Measurements from ENCODE around the gene PCNX1. TPM values are rescaled to one million over a fixed set of nuclear protein-coding genes. Genes with fewer than 3 reads are reported as not detected.
"Not testable (repeated sequence)": the region's sequence is repeated elsewhere in the genome, so short reads cannot be mapped to it uniquely, and the experiment has no call there.

The PCNX1 gene
- total RNA-seq, 2 donors from 2014 or later = 67.4 to 107 TPM

GRCh38 chr14:70926235-70926830, 19.1 kb downstream of the PCNX1 start:
- ATAC-seq (no peak), DNase-seq (ENCODE audit: low spot score in 2 of 2) (no peak)
- no peaks in the 10 kb centered on the region for H3K9me3 Mint-ChIP-seq
- H3K36me3 Mint-ChIP-seq = no peaks in the 10 kb centered on the region
- H3K27ac Mint-ChIP-seq = no peak overlapping the region

- Mint-ChIP-seq H3K27ac (peak overlapping the region in 1 of 2 donors; percentile 26), H3K36me3 (peaks cover 0 to 7% of the 10 kb centered on the region in 2 donors), H3K9me3 (no peaks in the 10 kb centered on the region)
- no peak for DNase-seq (ENCODE audit: low spot score in 2 of 2)
- no peak for ATAC-seq
Measured at GRCh38 chr14:70931008-70931407, 23.7 kb downstream of the PCNX1 start.

- H3K27ac Mint-ChIP-seq = peak overlapping the region; percentile 75 to 92
- no peak for DNase-seq (ENCODE audit: low spot score in 2 of 2)
- peaks cover 12 to 31% of the 10 kb centered on the region in 2 donors for H3K36me3 Mint-ChIP-seq
- ATAC-seq = no peak
- H3K9me3 Mint-ChIP-seq = peaks cover 4 to 6% of the 10 kb centered on the region in 2 donors
Measured at GRCh38 chr14:70934084-70934483, 26.8 kb downstream of the PCNX1 start.

GRCh38 chr14:70934502-70935134, 27.4 kb downstream of the PCNX1 start:
- ATAC-seq (peak; percentile 84 to 91), DNase-seq (ENCODE audit: low spot score in 2 of 2) (no peak)
- Mint-ChIP-seq H3K27ac (peak overlapping the region; percentile 75 to 92), H3K9me3 (peaks cover 8 to 11% of the 10 kb centered on the region in 2 donors), H3K36me3 (peaks cover 17 to 36% of the 10 kb centered on the region in 2 donors)

GRCh38 chr14:70935135-70935534, 27.9 kb downstream of the PCNX1 start:
- peaks cover 8 to 11% of the 10 kb centered on the region in 2 donors for H3K9me3 Mint-ChIP-seq
- peak in 1 of 2 donors; percentile 29 for ATAC-seq

GRCh38 chr14:70939693-70940092, 32.4 kb downstream of the PCNX1 start:
- peaks cover 27 to 32% of the 10 kb centered on the region in 2 donors for H3K9me3 Mint-ChIP-seq

More at GRCh38 chr14:70935135-70935534, 27.9 kb downstream of the PCNX1 start:
- Mint-ChIP-seq H3K36me3 (peaks cover 23 to 42% of the 10 kb centered on the region in 2 donors), H3K27ac (peak overlapping the region; percentile 75 to 92)
- no peak for DNase-seq (ENCODE audit: low spot score in 2 of 2)

GRCh38 chr14:70941637-70942341, 34.5 kb downstream of the PCNX1 start:
- not testable (repeated sequence) for ATAC-seq
- Mint-ChIP-seq H3K36me3 (peaks cover 57 to 93% of the 10 kb centered on the region in 2 donors), H3K27ac (peak overlapping the region in 1 of 2 donors; percentile 88), H3K9me3 (peaks cover 31 to 36% of the 10 kb centered on the region in 2 donors)
- DNase-seq (ENCODE audit: low spot score in 2 of 2) = peak in 1 of 2 donors; percentile 40

More at GRCh38 chr14:70939693-70940092, 32.4 kb downstream of the PCNX1 start:
- peak overlapping the region in 1 of 2 donors; percentile 65 for H3K27ac Mint-ChIP-seq
- not testable (repeated sequence) for DNase-seq (ENCODE audit: low spot score in 2 of 2); ATAC-seq
- peaks cover 58 to 87% of the 10 kb centered on the region in 2 donors for H3K36me3 Mint-ChIP-seq

GRCh38 chr14:70942342-70942706, 35.1 kb downstream of the PCNX1 start:
- ATAC-seq (peak in 1 of 2 donors; percentile 43), DNase-seq (ENCODE audit: low spot score in 2 of 2) (no peak)
- H3K36me3 Mint-ChIP-seq = peaks cover 62 to 93% of the 10 kb centered on the region in 2 donors
- peaks cover 34 to 39% of the 10 kb centered on the region in 2 donors for H3K9me3 Mint-ChIP-seq
- peak overlapping the region; percentile 84 to 88 for H3K27ac Mint-ChIP-seq

GRCh38 chr14:70942721-70943120, 35.5 kb downstream of the PCNX1 start:
- peaks cover 37 to 43% of the 10 kb centered on the region in 2 donors for H3K9me3 Mint-ChIP-seq
- H3K36me3 Mint-ChIP-seq = peaks cover 66 to 93% of the 10 kb centered on the region in 2 donors
- H3K27ac Mint-ChIP-seq = peak overlapping the region; percentile 84 to 88
- DNase-seq (ENCODE audit: low spot score in 2 of 2) (peak in 1 of 2 donors; percentile 65), ATAC-seq (peak; percentile 40 to 94)

- ATAC-seq (no peak), DNase-seq (ENCODE audit: low spot score in 2 of 2) (no peak)
- Mint-ChIP-seq H3K36me3 (peaks cover 69 to 94% of the 10 kb centered on the region in 2 donors), H3K9me3 (peaks cover 34 to 39% of the 10 kb centered on the region in 2 donors), H3K27ac (peak overlapping the region in 1 of 2 donors; percentile 88)
Measured at GRCh38 chr14:70943838-70944237, 36.6 kb downstream of the PCNX1 start.

- H3K27ac Mint-ChIP-seq = no peak overlapping the region
- peaks cover 23 to 27% of the 10 kb centered on the region in 2 donors for H3K9me3 Mint-ChIP-seq
- ATAC-seq (no peak), DNase-seq (ENCODE audit: low spot score in 2 of 2) (no peak)
- H3K36me3 Mint-ChIP-seq = peaks cover 40 to 80% of the 10 kb centered on the region in 2 donors
Measured at GRCh38 chr14:70947739-70948138, 40.5 kb downstream of the PCNX1 start.

GRCh38 chr14:70952485-70952884, 45.2 kb downstream of the PCNX1 start:
- ATAC-seq (no peak), DNase-seq (ENCODE audit: low spot score in 2 of 2) (no peak)
- Mint-ChIP-seq H3K36me3 (peaks cover 9 to 36% of the 10 kb centered on the region in 2 donors), H3K9me3 (peaks cover 2% of the 10 kb centered on the region in 2 donors), H3K27ac (no peak overlapping the region)

- peaks cover 0 to 32% of the 10 kb centered on the region in 2 donors for H3K36me3 Mint-ChIP-seq
- H3K9me3 Mint-ChIP-seq = no peaks in the 10 kb centered on the region
- no peak overlapping the region for H3K27ac Mint-ChIP-seq
- ATAC-seq (no peak), DNase-seq (ENCODE audit: low spot score in 2 of 2) (no peak)
Measured at GRCh38 chr14:70954068-70954467, 46.8 kb downstream of the PCNX1 start.

GRCh38 chr14:70955543-70956480, 48.6 kb downstream of the PCNX1 start:
- ATAC-seq = peak in 1 of 2 donors; percentile 60
- no peak overlapping the region for H3K27ac Mint-ChIP-seq
- H3K36me3 Mint-ChIP-seq = peaks cover 0 to 22% of the 10 kb centered on the region in 2 donors
- no peaks in the 10 kb centered on the region for H3K9me3 Mint-ChIP-seq
- DNase-seq (ENCODE audit: low spot score in 2 of 2) = no peak

GRCh38 chr14:70956511-70956910, 49.3 kb downstream of the PCNX1 start:
- peak; percentile 56 to 62 for ATAC-seq
- Mint-ChIP-seq H3K9me3 (no peaks in the 10 kb centered on the region), H3K36me3 (peaks cover 0 to 18% of the 10 kb centered on the region in 2 donors), H3K27ac (no peak overlapping the region)
- no peak for DNase-seq (ENCODE audit: low spot score in 2 of 2)

GRCh38 chr14:70957710-70958109, 50.5 kb downstream of the PCNX1 start:
- Mint-ChIP-seq H3K27ac (no peak overlapping the region), H3K9me3 (no peaks in the 10 kb centered on the region), H3K36me3 (peaks cover 0 to 16% of the 10 kb centered on the region in 2 donors)
- DNase-seq (ENCODE audit: low spot score in 2 of 2) (no peak), ATAC-seq (no peak)

Data from activated naive CD4-positive, alpha-beta T cell treated with anti-CD3 and anti-CD28 coated beads, Interleukin-2, amount 50 U/mL, for 72 hours (primary cell).